GM12864 (cell line): Measurements from ENCODE around the gene SYT9.

ENCODE experiments used
- DNase-seq: peaks from one replicate; pipeline ENCODE4 v3.0.0-alpha.2; 2011; ENCODE audit warnings: low read depth
- H3K4me3 ChIP-seq: 2 replicates; pipeline ENCODE4 v1.5.1; 2011; ENCODE audit warnings: mild to moderate bottlenecking, low read depth, low read length, control low read depth
- CTCF ChIP-seq: IDR thresholded peaks from 2 replicates; pipeline ENCODE4 v1.5.1; 2011; ENCODE audit warnings: low read depth, mild to moderate bottlenecking, moderate library complexity, low read length, control low read depth, inconsistent platforms; ENCODE audit errors: missing control alignments

The SYT9 gene

GRCh38 chr11:7254731-7255291 is 3.1 kb downstream of the SYT9 start:
- DNase-seq: no peak
- H3K4me3 ChIP-seq: no peak overlapping the region
- TF ChIP-seq CTCF: no peak

- H3K4me3 ChIP-seq: no peak overlapping the region
- no peak for DNase-seq
- TF ChIP-seq CTCF: no peak
These were observed 5.2 kb downstream of the SYT9 start for GRCh38 chr11:7256943-7257342.

- DNase-seq: no peak
- TF ChIP-seq CTCF: no peak
- no peak overlapping the region for H3K4me3 ChIP-seq
These were observed 6.0 kb downstream of the SYT9 start for GRCh38 chr11:7257724-7258123.

- no peak for DNase-seq
- no peak for TF ChIP-seq CTCF
- H3K4me3 ChIP-seq: no peak overlapping the region
These were observed 9.9 kb downstream of the SYT9 start for GRCh38 chr11:7261578-7261977.

GRCh38 chr11:7262672-7263071 is 11.0 kb downstream of the SYT9 start:
- no peak for TF ChIP-seq CTCF
- DNase-seq: no peak
- H3K4me3 ChIP-seq: no peak overlapping the region

- DNase-seq: no peak
- no peak overlapping the region for H3K4me3 ChIP-seq
- TF ChIP-seq CTCF: no peak
These were observed 12.1 kb downstream of the SYT9 start for GRCh38 chr11:7263842-7264241.

- H3K4me3 ChIP-seq: no peak overlapping the region
- DNase-seq: no peak
- no peak for TF ChIP-seq CTCF
These were observed 17.1 kb downstream of the SYT9 start for GRCh38 chr11:7268758-7269157.
